Ascending aorta (tissue), 2 donors: Measurements from ENCODE around the gene SORCS1. TPM values are rescaled to one million over a fixed set of nuclear protein-coding genes. Genes with fewer than 3 reads are reported as not detected.

Experiments
- DNase-seq, 2 donors: peaks; one replicate each; pipeline ENCODE4 v3.0.0-alpha.2; 2019; ENCODE audit warnings: low spot score in 2 of 2
- H3K27ac ChIP-seq, 2 donors: fragments of 200-600 bp; sonication (generic); one replicate each; pipeline ENCODE4 v1.5.1; 2016 to 2017; ENCODE audit warnings: mild to moderate bottlenecking in 1 of 2
- H3K27me3 ChIP-seq: fragments of 200-600 bp; sonication (generic); one replicate; pipeline ENCODE4 v1.5.1; 2017
- H3K36me3 ChIP-seq, 2 donors: fragments of 200-600 bp; sonication (generic); one replicate each; pipeline ENCODE4 v1.5.1; 2016
- H3K4me1 ChIP-seq, 2 donors: fragments of 200-600 bp; sonication (generic); one replicate each; pipeline ENCODE4 v1.5.1; 2016 to 2017; ENCODE audit warnings: mild to moderate bottlenecking in 1 of 2
- H3K4me3 ChIP-seq, 2 donors: fragments of 200-600 bp; sonication (generic); one replicate each; pipeline ENCODE4 v1.5.1; 2016 to 2017; ENCODE audit warnings: mild to moderate bottlenecking in 1 of 2
- H3K9me3 ChIP-seq, 2 donors: fragments of 200-600 bp; sonication (generic); one replicate each; pipeline ENCODE4 v1.5.1; 2016
- CTCF ChIP-seq, 3 experiments: fragments of 200-600 bp in 2 of 3; fragments of 450-650 bp in 1 of 3; sonication (generic) in 2 of 3; IDR thresholded peaks; one replicate each; pipeline ENCODE4 v1.5.1; 2016 to 2019; ENCODE audit warnings: antibody characterized with exemption in 3 of 3, mild to moderate bottlenecking in 1 of 3, moderate library complexity in 1 of 3
- intact Hi-C: fragments of 100-400 bp; cut with DNase I; formaldehyde crosslinking; loops from one replicate; pipeline ENCODE4 v1.15.1; 2023
- total RNA-seq: library from RNA; depleted of rRNA; stranded (reverse); fragments of >200 nt; gene quantifications from one replicate; pipeline ENCODE4 v1.1.0, GENCODE V29; 2016

The SORCS1 gene
- total RNA-seq, 1 donor from 2014 or later = not detected

GRCh38 chr10:107072786-107073185 lies 91.7 kb downstream of the SORCS1 start:
- H3K27ac ChIP-seq = no peak overlapping the region
- no peak for DNase-seq
- no peaks in the 10 kb centered on the region for H3K27me3 ChIP-seq
- H3K9me3 ChIP-seq = no peaks in the 10 kb centered on the region
- TF ChIP-seq CTCF (IDR thresholded peaks at IDR 0.05) = no peak
- no peak overlapping the region for H3K4me3 ChIP-seq
- intact Hi-C loops = no loop called here
- H3K4me1 ChIP-seq = no peaks in the 10 kb centered on the region
- no peaks in the 10 kb centered on the region for H3K36me3 ChIP-seq

GRCh38 chr10:107072028-107072427 lies 92.5 kb downstream of the SORCS1 start:
- Histone ChIP-seq H3K27ac (no peak overlapping the region), H3K27me3 (no peaks in the 10 kb centered on the region), H3K4me3 (no peak overlapping the region), H3K4me1 (no peaks in the 10 kb centered on the region), H3K36me3 (no peaks in the 10 kb centered on the region), H3K9me3 (no peaks in the 10 kb centered on the region)
- DNase-seq = no peak
- intact Hi-C loops = no loop called here
- TF ChIP-seq CTCF (IDR thresholded peaks at IDR 0.05) = no peak

- Histone ChIP-seq H3K4me3 (no peak overlapping the region), H3K36me3 (no peaks in the 10 kb centered on the region), H3K27me3 (no peaks in the 10 kb centered on the region), H3K9me3 (no peaks in the 10 kb centered on the region), H3K4me1 (no peaks in the 10 kb centered on the region), H3K27ac (no peak overlapping the region)
- DNase-seq = no peak
- intact Hi-C loops = no loop called here
- no peak for TF ChIP-seq CTCF (IDR thresholded peaks at IDR 0.05)
Observed at GRCh38 chr10:107071301-107071700, 93.2 kb downstream of the SORCS1 start.

- Histone ChIP-seq H3K27me3 (no peaks in the 10 kb centered on the region), H3K27ac (no peak overlapping the region), H3K4me3 (no peak overlapping the region), H3K36me3 (no peaks in the 10 kb centered on the region), H3K4me1 (no peaks in the 10 kb centered on the region), H3K9me3 (no peaks in the 10 kb centered on the region)
- intact Hi-C loops = no loop called here
- DNase-seq = no peak
- no peak for TF ChIP-seq CTCF (IDR thresholded peaks at IDR 0.05)
Observed at GRCh38 chr10:107067843-107068242, 96.7 kb downstream of the SORCS1 start.

- Histone ChIP-seq H3K27me3 (no peaks in the 10 kb centered on the region), H3K4me1 (no peaks in the 10 kb centered on the region), H3K36me3 (no peaks in the 10 kb centered on the region), H3K27ac (no peak overlapping the region), H3K9me3 (no peaks in the 10 kb centered on the region), H3K4me3 (no peak overlapping the region)
- DNase-seq = no peak
- intact Hi-C loops = no loop called here
- no peak for TF ChIP-seq CTCF (IDR thresholded peaks at IDR 0.05)
Observed at GRCh38 chr10:107064075-107064474, 100.4 kb downstream of the SORCS1 start.

- no peak for DNase-seq
- no peak overlapping the region for H3K4me3 ChIP-seq
- no peak overlapping the region for H3K27ac ChIP-seq
- H3K9me3 ChIP-seq = no peaks in the 10 kb centered on the region
- no peak for TF ChIP-seq CTCF (IDR thresholded peaks at IDR 0.05)
- H3K36me3 ChIP-seq = no peaks in the 10 kb centered on the region
- intact Hi-C loops = no loop called here
- no peaks in the 10 kb centered on the region for H3K4me1 ChIP-seq
- no peaks in the 10 kb centered on the region for H3K27me3 ChIP-seq
Observed at GRCh38 chr10:107059872-107060271, 104.6 kb downstream of the SORCS1 start.
